Erythroblast (primary cell): ENCODE results near the gene RNF34.

Experiments
- GATA1 ChIP-seq: IDR thresholded peaks from 2 replicates; pipeline ENCODE4 v1.6.1; 2011; ENCODE audit warnings: low read depth, mild to moderate bottlenecking, control low read depth, low read length, moderate library complexity
- POLR2A ChIP-seq: IDR thresholded peaks from 2 replicates; pipeline ENCODE4 v1.6.1; 2011; ENCODE audit warnings: mild to moderate bottlenecking, low read length

DNA sequence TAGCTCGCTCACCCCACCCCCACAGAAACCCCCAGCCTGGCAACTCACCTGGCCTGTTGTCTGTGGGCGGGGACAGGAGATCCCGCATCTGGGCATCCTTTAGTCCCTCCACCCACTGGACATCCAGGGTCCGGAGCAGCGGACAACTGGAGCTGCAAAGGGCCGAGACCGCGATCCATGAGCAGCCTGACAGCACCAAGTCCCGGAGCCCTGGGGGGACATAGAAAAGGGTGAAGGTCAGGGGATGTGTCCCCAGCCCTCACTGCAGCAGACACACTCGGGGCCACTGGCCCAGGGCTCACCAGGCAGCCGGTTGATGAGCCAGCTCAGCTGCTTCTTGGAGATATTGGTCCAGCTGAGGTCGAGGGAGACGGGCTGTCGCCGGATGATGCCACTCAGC is 40.9 kb downstream of the RNF34 start:
- TF ChIP-seq POLR2A (no peak), GATA1 (no peak)
